ENCODE measurements around the gene LARP4.
"Not testable (repeated sequence)": the region's sequence is repeated elsewhere in the genome, so short reads cannot be mapped to it uniquely, and the experiment has no call there.

Gene LARP4

DNA sequence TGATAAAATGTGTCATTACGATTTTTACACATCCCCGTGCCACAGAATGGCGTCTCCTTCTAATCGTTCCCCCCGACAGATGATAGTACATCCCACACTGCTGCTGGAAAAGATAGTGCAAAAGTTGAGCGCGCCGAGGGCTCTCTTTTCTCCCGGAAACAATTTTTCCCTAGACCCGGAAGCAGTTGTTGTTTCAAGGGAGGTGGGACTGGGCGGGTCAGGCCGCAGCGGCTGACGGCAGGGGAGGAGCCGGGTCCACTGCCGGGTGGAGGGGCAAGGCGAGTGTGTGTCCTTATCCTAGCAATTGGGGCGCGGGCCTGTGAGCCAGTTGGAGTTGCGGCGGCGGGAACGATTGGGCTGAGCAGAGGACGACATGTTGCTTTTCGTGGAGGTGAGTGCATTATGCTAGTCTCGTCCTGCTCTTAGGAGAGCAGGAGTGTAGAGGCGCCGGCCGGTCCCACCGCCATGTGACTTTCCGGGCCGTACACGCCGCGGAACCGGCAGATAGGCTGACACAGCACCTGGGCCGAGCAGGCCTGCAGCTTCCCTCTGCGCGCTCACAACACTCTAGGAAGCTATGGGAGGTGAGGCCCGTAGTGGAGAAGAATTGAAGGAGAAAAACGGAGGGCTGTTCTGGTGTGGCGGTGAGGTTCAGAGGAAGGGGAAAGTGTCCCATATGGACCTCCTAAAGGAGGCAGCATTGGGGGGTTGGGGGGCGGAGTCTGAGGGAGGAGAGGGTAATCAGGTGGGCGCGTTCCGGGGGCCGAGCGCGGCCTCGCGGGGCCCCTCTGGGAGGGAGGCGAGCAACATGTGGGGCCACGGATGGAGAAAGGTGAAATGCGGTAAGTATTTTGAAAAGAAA is at the start of gene LARP4:
TSS of gene LARP4 (plus strand) at position 248 of the 862 bp plus-strand sequence. CDS start at position 374, 126 bp downstream.
- DNase-seq = peak; percentile 99

- DNase-seq = peak; percentile 80
Measured at GRCh38 chr12:50351120-50352043, 49.3 kb upstream of the LARP4 start.

DNA sequence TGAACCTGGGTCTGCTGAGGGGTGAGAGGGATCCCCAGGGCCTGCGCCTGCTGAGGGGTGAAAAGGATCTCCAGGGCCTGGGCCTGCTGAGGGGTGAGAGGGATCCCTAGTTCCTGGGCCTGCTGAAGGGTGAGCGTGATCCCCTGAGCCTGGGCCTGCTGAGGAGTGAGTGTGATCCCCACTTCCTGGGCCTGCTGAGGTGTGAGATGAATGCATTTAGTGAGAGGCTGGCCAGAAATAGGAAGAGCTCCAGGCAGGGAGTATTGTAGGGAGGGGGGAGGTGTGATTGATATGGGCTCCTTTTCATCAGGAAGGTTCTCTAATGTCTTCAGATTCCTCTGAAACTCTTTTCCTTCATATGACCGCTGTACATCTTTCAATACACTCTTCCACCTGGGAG is 47.3 kb upstream of the LARP4 start:
- no peak for DNase-seq

GRCh38 chr12:50353869-50354593 is 46.7 kb upstream of the LARP4 start:
- no peak for DNase-seq

GRCh38 chr12:50354908-50355307 is 45.8 kb upstream of the LARP4 start:
- DNase-seq = no peak

DNA sequence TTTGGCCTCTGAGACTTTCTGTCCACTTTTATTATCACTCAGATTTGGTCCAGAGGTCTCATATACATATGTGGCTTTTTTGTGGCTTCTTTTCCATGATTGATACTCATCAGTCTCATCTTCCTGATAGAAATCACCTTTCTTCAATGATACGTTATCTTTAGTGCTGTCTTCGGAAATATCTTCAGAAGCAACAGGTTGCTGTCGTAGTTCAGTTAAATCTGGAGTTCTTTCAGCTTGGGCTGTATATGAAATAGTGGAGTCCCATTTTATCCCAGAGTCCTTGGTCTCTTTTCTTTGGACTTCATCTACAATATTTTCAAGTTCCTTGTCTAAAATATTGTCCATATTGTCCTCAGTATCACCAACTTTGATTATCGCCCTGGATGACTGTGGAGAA is 45.3 kb upstream of the LARP4 start:
- no peak for DNase-seq

DNA sequence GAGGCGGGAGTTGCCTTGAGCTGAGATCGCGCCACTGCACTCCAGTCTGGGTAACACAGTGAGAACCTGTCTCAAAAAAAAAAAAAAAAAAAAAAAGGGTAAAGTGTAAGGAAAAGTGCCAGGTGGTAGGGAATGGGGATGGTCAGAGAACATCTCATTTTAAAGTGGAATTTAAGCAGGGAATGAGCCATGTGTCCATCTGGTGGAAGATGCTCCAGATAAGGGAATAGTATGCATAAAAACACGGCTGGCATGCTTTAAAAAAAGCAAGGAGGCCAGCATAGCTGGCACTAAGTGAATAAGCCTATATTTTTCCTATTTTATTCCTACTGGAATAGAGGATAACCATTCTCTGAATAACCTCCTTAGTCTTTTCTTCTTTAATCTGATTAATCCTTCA is 38.0 kb upstream of the LARP4 start:
- DNase-seq = no peak

GRCh38 chr12:50363141-50363540 is 37.5 kb upstream of the LARP4 start:
- no peak for DNase-seq

GRCh38 chr12:50365709-50366406 is 34.8 kb upstream of the LARP4 start:
- no peak for DNase-seq

DNA sequence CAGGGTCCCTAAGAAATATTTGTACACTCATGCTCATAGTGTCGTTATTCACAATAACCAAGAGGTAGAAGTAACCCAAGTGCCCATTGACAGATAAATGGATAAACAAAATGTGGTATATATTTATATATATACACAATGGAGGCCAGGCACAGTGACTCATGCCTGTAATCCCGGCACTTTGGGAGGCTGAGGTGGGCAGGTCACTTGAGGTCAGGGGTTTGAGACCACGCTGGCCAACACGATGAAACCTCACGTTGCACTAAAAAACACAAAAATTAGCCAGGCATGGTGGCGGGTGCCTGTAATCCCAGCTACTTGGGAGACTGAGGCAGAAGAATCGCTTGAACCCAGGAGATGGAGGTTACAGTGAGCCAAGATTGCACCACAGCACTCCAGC is 30.0 kb upstream of the LARP4 start:
- not testable (repeated sequence) for DNase-seq

- no peak for DNase-seq
Measured at GRCh38 chr12:50375802-50376201, 24.9 kb upstream of the LARP4 start.

GRCh38 chr12:50380761-50381325 is 19.8 kb upstream of the LARP4 start:
- DNase-seq = no peak

GRCh38 chr12:50387487-50387886 is 13.2 kb upstream of the LARP4 start:
- DNase-seq = peak; percentile 80

DNA sequence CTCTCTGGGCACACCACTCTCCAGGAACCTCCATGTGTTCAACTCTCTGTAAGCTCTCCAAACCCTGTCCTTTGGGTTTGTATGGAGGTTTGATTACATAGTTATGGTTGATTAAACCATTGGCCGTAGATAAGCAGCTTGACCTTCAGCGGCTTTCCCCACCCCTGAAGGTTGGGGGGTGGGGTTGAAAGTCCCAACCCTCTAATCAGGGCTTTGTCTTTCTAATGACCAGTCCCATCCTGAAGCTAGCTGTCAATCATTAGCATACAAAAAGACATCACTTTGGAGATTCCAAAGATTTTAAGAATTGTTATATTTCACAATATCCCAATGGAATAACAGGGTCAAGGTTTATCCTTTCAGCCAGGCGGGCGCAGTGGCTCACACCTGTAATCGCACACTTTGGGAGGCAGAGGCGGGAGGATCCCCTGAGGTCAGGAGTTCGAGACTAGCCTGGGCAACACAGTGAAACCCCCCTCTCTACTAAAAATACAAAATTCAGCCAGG is 12.7 kb upstream of the LARP4 start:
- DNase-seq = peak; percentile 53

- DNase-seq = not testable (repeated sequence)
Measured at GRCh38 chr12:50388793-50389192, 11.9 kb upstream of the LARP4 start.

- no peak for DNase-seq
Measured at GRCh38 chr12:50390316-50390741, 10.4 kb upstream of the LARP4 start.

DNA sequence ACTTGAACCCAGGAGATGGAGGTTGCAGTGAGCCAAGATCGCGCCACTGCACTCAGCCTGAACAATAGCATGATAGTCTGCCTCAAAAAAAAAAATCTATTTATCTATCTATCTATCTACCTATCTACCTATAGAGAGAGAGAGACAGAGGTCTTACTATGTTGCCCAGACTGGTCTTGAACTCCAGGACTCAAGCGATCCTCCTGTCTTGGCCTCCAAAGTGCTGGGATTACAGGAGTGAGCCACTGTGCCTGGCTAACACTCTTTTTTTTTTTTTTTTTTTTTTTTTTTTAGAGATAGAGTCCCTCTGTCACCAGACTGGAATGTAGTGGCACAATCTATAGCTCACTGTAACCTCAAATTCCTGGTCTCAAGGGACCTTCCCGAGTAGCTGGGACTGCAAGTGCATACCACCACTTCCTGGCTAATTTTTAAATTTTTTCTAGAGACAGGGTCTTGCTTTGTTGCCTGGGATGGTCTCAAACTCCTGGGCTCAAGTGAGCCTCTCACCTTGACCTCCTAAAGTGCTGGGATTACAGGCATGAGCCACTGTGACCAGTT is 6.1 kb upstream of the LARP4 start:
- DNase-seq = no peak

DNA sequence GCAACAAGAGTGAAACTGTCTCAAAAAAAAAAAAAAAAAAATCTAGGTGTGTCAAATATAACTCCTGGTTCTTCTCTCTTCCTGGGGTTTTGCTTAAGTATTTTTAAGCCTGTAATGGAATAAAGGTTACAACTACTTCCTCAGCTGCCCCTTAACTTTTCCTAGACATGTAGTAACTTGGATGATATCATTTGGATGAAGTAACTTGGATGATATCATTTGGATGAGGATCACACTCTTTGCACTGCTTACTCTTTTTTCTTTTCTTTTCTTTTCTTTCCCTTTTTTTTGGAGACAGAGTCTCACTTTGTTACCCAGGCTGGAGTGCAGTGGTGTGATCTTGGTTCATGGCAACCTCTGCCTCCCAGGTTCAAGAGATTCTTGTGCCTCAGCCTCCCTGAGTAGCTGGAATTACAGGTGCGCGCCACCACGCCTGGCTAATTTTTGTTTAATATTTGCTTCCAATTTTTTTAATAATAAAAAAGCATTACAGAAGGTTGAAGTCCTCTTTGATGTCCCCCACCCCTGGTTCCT is 3.5 kb upstream of the LARP4 start:
- DNase-seq = no peak

DNA sequence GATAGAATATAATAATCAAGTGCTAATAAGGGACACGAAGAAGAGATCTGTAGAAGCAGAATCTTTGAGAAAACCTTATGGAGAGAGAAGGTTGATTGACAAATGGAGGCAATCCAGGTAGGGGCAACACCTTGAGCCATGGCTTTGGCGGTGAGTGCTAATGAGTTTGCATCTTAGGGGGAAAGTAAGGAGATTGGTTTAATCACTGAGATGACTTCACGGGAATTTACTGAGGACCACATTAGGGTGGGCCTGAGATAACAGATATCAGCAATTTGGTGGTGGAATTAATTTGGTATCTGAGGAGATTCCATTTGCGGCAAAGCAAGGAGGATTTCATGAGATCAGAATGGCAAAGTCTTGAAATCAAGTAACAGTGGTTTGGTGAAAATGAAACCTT is 1.8 kb upstream of the LARP4 start:
- no peak for DNase-seq

GRCh38 chr12:50400104-50400637 is 514 bp upstream of the LARP4 start:
- DNase-seq = peak; percentile 88
